Measurements from ENCODE around the gene PDE8A. TPM values are rescaled to one million over a fixed set of nuclear protein-coding genes. Genes with fewer than 3 reads are reported as not detected.

The PDE8A gene
- total and polyA plus RNA-seq, 2 donors (not counting 1 experiment from before 2014, with no cell fraction given), result 17.4 to 51.1 TPM

DNA sequence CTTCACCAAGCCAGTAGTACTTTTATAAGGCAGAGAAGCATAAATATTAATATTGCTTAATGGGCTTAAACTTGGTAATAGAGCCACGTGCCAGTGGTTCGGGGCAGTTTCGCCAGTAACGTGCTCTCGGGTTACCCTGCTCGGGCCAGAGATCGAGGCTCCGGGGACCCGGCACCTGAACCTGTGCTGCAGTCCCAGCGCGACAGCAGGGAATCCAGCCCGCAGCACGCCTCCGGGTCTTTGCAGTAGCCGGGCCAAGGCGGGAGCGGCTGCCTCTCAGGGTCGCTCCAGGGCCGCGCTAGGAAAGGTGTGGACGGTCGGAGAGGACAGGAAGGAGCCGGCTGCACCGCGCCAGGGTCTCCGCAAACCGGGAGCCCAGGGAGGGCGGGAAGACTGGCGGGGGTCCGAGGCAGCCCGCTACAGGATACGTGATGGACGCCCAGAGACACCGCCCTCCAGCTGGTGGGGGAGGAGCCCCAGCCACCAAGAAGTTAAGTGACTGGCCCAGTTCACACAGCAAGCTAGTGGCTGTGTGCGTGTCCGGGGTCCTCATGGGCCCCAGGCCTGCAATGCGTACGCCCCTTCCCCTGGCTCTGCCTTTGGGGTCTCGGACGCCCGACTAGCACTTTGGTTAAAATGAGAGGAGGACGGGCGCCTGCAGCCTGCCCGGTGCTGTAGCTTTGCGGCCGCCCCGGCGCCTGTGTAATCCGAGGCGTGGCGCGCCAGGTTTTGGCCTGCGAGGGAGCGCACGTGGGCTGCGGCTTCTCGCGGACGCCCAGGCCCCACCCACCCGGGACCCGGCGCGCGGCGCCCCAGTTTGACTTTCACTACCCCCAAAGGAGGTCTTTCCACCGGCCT, 1.2 kb upstream of the PDE8A start:
- Histone ChIP-seq H3K4me2 (replicated peaks; ENCODE audit: low read depth, low read length, poor library complexity, severe bottlenecking) (peak overlapping the region; percentile 86), H3K9ac (ENCODE audit: low read length) (peak overlapping the region; percentile 74), H2AFZ (ENCODE audit: insufficient read depth, low read depth, low read length, poor library complexity, severe bottlenecking) (peak overlapping the region; percentile 87), H3K4me3 (ENCODE audit: control extremely low read depth in 1 of 5, extremely low read depth in 1 of 5, insufficient read depth in 1 of 5, low read depth in 2 of 5, low read length in 4 of 5) (peak overlapping the region; percentile 66 to 97 (median 79)), H3K27ac (ENCODE audit: low read length in 2 of 2) (peak overlapping the region; percentile 97), H3K36me3 (replicated peaks in 1 of 2; ENCODE audit: control extremely low read depth in 1 of 2, control insufficient read depth in 1 of 2, extremely low read depth in 1 of 2, insufficient read depth in 2 of 2, low read length in 1 of 2) (no peaks in the 10 kb centered on the region), H3K4me1 (ENCODE audit: control insufficient read depth in 2 of 2, insufficient read depth in 2 of 2, low read length in 2 of 2) (peaks cover 21 to 22% of the 10 kb centered on the region in 2 donors), H3K79me2 (ENCODE audit: control insufficient read depth, insufficient read depth, low read length) (peaks cover 30% of the 10 kb centered on the region), H3K9me3 (ENCODE audit: control extremely low read depth in 1 of 3, control insufficient read depth in 2 of 3, insufficient read depth in 1 of 3, low read length in 2 of 3) (no peaks in the 10 kb centered on the region), H3K27me3 (replicated peaks in 1 of 4; ENCODE audit: control extremely low read depth in 1 of 4, control insufficient read depth in 3 of 4, insufficient read depth in 4 of 4, low read length in 3 of 4) (no peaks in the 10 kb centered on the region), H4K20me1 (ENCODE audit: control insufficient read depth, insufficient read depth, low read length, poor library complexity, severe bottlenecking) (no peaks in the 10 kb centered on the region)
- ChIA-PET POLR2A (interaction anchor here (0.6 to 1.3 kb wide), 7 partner anchors 34 to 409 kb away, joined by 3 to 9 read pairs (median 5); partner anchors contain the start of gene WDR73), CTCF (interaction anchor here (0.6 to 3.4 kb wide), 9 partner anchors 16 to 409 kb away, joined by 3 to 15 read pairs (median 3); no protein-coding TSS in a partner anchor)
- H3K27ac Mint-ChIP-seq, result peak overlapping the region; percentile 97
- ATAC-seq (ENCODE audit: low read depth) (peak; percentile 59), DNase-seq (peak; percentile 95)
- H3K27me3 Mint-ChIP-seq, result no peaks in the 10 kb centered on the region
- H3K4me3 Mint-ChIP-seq, result peak overlapping the region; percentile 96
- H3K4me1 Mint-ChIP-seq, result peaks cover 39% of the 10 kb centered on the region
- WGBS (ENCODE audit: insufficient coverage), result under 1% methylated on average over 66 of the region's 66 CpGs
- no peaks in the 10 kb centered on the region for H3K9me3 Mint-ChIP-seq (ENCODE audit: insufficient read depth)
- TF ChIP-seq CTCF (IDR thresholded peaks at IDR 0.05), result no peak
- no peak for TF ChIP-seq EZH2 (IDR thresholded peaks at IDR 0.05; ENCODE audit: borderline replicate concordance, insufficient read depth, low read depth, low read length, poor library complexity, severe bottlenecking)
- intact Hi-C loops (cut with micrococcal nuclease), result loop anchor here (1.0 to 10.0 kb wide), 10 partner anchors 30 to 727 kb away; partner anchors contain the start of genes NMB, SEC11A, WDR73 and ZNF592

All from B cell (primary cell).